ENCODE results near the gene NUBP1. TPM values are rescaled to one million over a fixed set of nuclear protein-coding genes. Genes with fewer than 3 reads are reported as not detected.

The NUBP1 gene
- total and polyA plus RNA-seq, 9 of the 15 experiments (the other 6 are each of a cell fraction or from before 2014, with no cell fraction given), result 17.2 to 55.1 (median 35.6) TPM

DNA sequence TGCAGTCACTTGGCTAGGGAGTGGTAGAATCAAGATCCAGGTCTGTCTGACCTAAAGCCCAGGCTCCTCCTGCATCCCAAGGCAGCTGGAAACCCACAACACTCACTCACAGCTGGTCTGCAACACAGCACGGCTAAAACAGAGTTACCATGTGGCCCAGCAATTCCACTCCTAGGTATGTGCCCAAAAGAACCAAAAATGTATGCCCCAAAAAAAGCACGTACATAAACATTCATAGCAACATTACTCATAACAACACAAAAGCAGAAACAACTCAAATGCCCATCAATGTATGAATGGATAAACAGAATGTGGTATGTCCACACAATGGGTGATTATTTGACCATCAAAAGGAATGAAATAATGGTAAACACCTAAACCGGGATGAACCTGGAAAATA is 66.1 kb downstream of the NUBP1 start (continued):
- TF ChIP-seq HMG20A (CRISPR knock-in tag; conservative IDR thresholded peaks at IDR 0.05) (no peak), MYNN (IDR thresholded peaks at IDR 0.05) (no peak), MYNN (CRISPR knock-in tag; IDR thresholded peaks at IDR 0.05) (no peak), RBM34 (IDR thresholded peaks at IDR 0.05; ENCODE audit: borderline replicate concordance, insufficient read depth, low read length) (no peak), RBM39 (optimal IDR thresholded peaks at IDR 0.05; ENCODE audit: low read depth, low read length) (no peak), TCF3 (CRISPR knock-in tag; IDR thresholded peaks at IDR 0.05) (no peak), NFATC3 (IDR thresholded peaks at IDR 0.05) (no peak), RBBP5 (IDR thresholded peaks at IDR 0.05; ENCODE audit: borderline replicate concordance, insufficient read depth, low read length, poor library complexity, severe bottlenecking) (no peak)
- TF ChIP-seq, protein P1, sequence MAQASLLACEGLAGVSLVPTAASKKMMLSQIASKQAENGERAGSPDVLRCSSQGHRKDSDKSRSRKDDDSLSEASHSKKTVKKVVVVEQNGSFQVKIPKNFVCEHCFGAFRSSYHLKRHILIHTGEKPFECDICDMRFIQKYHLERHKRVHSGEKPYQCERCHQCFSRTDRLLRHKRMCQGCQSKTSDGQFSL (CRISPR knock-in tag; IDR thresholded peaks at IDR 0.05), result no peak
- TF ChIP-seq, protein P1 (tag; IDR thresholded peaks at IDR 0.05), result no peak
- TF ChIP-seq, protein P2, sequence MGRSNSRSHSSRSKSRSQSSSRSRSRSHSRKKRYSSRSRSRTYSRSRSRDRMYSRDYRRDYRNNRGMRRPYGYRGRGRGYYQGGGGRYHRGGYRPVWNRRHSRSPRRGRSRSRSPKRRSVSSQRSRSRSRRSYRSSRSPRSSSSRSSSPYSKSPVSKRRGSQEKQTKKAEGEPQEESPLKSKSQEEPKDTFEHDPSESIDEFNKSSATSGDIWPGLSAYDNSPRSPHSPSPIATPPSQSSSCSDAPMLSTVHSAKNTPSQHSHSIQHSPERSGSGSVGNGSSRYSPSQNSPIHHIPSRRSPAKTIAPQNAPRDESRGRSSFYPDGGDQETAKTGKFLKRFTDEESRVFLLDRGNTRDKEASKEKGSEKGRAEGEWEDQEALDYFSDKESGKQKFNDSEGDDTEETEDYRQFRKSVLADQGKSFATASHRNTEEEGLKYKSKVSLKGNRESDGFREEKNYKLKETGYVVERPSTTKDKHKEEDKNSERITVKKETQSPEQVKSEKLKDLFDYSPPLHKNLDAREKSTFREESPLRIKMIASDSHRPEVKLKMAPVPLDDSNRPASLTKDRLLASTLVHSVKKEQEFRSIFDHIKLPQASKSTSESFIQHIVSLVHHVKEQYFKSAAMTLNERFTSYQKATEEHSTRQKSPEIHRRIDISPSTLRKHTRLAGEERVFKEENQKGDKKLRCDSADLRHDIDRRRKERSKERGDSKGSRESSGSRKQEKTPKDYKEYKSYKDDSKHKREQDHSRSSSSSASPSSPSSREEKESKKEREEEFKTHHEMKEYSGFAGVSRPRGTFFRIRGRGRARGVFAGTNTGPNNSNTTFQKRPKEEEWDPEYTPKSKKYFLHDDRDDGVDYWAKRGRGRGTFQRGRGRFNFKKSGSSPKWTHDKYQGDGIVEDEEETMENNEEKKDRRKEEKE (IDR thresholded peaks at IDR 0.05; ENCODE audit: borderline replicate concordance in 1 of 2, control insufficient read depth in 1 of 2, low read depth in 2 of 2, low read length in 1 of 2), result no peak

Measured in K562 (cell line).